Neuronal stem cell (in vitro differentiated cells): ENCODE measurements around the gene SLC13A2.
"Not testable (repeated sequence)": the region's sequence is repeated elsewhere in the genome, so short reads cannot be mapped to it uniquely, and the experiment has no call there.

Experiments used
- DNase-seq: peaks from one replicate; pipeline ENCODE4 v3.0.0-alpha.2; 2013; ENCODE audit warnings: low spot score
- H2AFZ ChIP-seq: one replicate; pipeline ENCODE4 v1.6.1; 2013; ENCODE audit warnings: mild to moderate bottlenecking, low read length, inconsistent platforms
- H2AK5ac ChIP-seq: 2 replicates; pipeline ENCODE4 v1.6.1; 2013; ENCODE audit warnings: low read depth, mild to moderate bottlenecking, inconsistent platforms, low read length, moderate library complexity, mixed read lengths
- H2BK120ac ChIP-seq: 2 replicates; pipeline ENCODE4 v1.6.1; 2013; ENCODE audit warnings: low read depth, mild to moderate bottlenecking, inconsistent platforms, low read length, moderate library complexity, mixed read lengths
- H2BK12ac ChIP-seq: one replicate; pipeline ENCODE4 v1.6.1; 2013; ENCODE audit warnings: low read length, inconsistent platforms
- H2BK15ac ChIP-seq: 2 replicates; pipeline ENCODE4 v1.6.1; 2013; ENCODE audit warnings: mild to moderate bottlenecking, low read length, inconsistent platforms, mixed read lengths
- H2BK5ac ChIP-seq: one replicate; pipeline ENCODE4 v1.6.1; 2013; ENCODE audit warnings: inconsistent platforms, mild to moderate bottlenecking, low read length, moderate library complexity
- H3K14ac ChIP-seq: one replicate; pipeline ENCODE4 v1.6.1; 2013; ENCODE audit warnings: low read length, inconsistent platforms
- H3K18ac ChIP-seq: 2 replicates; pipeline ENCODE4 v1.6.1; 2013; ENCODE audit warnings: low read length, inconsistent platforms
- H3K23ac ChIP-seq: 2 replicates; pipeline ENCODE4 v1.6.1; 2013; ENCODE audit warnings: low read depth, mild to moderate bottlenecking, mixed read lengths, low read length, inconsistent platforms; ENCODE audit not compliant: poor library complexity
- H3K27ac ChIP-seq: replicated peaks from 3 replicates; pipeline ENCODE4 v1.5.1; 2013; ENCODE audit warnings: low read length, inconsistent platforms
- H3K27me3 ChIP-seq, 3 experiments: 2 replicates each; pipeline ENCODE4 v1.6.1; 2013; ENCODE audit warnings: low read length in 3 of 3, mild to moderate bottlenecking in 2 of 3, inconsistent platforms in 1 of 3, low read depth in 1 of 3, mixed read lengths in 1 of 3, moderate library complexity in 1 of 3; ENCODE audit not compliant: control insufficient read depth in 3 of 3, insufficient read depth in 3 of 3
- H3K36me3 ChIP-seq, 2 donors: replicated peaks in 1 of 2; 2 replicates each; pipeline ENCODE4 v1.6.1; 2013; ENCODE audit warnings: low read length in 2 of 2; ENCODE audit not compliant: control insufficient read depth in 2 of 2, insufficient read depth in 2 of 2
- H3K4ac ChIP-seq: 2 replicates; pipeline ENCODE4 v1.6.1; 2013; ENCODE audit warnings: inconsistent platforms, mild to moderate bottlenecking, low read length, moderate library complexity
- H3K4me1 ChIP-seq, 2 donors: 1 replicate in 1 of 2; 2 replicates in 1 of 2; pipeline ENCODE4 v1.6.1; 2013; ENCODE audit warnings: low read length in 2 of 2, low read depth in 1 of 2; ENCODE audit not compliant: control insufficient read depth in 2 of 2, insufficient read depth in 1 of 2
- H3K4me2 ChIP-seq: one replicate; pipeline ENCODE4 v1.6.1; 2013; ENCODE audit warnings: mild to moderate bottlenecking, low read length, inconsistent platforms; ENCODE audit not compliant: insufficient read depth, poor library complexity, severe bottlenecking
- H3K4me3 ChIP-seq, 2 donors: 2 replicates each; pipeline ENCODE4 v1.5.1; 2013; ENCODE audit warnings: low read length in 2 of 2, mild to moderate bottlenecking in 2 of 2, inconsistent platforms in 1 of 2, moderate library complexity in 1 of 2
- H3K79me1 ChIP-seq: one replicate; pipeline ENCODE4 v1.6.1; 2013; ENCODE audit warnings: low read depth, mild to moderate bottlenecking, inconsistent platforms, low read length, moderate library complexity
- H3K9ac ChIP-seq: one replicate; pipeline ENCODE4 v1.6.1; 2013; ENCODE audit warnings: mild to moderate bottlenecking, low read depth, low read length, inconsistent platforms; ENCODE audit not compliant: poor library complexity
- H3K9me3 ChIP-seq, 2 donors: replicated peaks in 1 of 2; 2 replicates each; pipeline versions ENCODE3 to v1.6.1; 2013; ENCODE audit warnings: low read length in 2 of 2, mild to moderate bottlenecking in 2 of 2, inconsistent platforms in 1 of 2, low read depth in 1 of 2, mixed read lengths in 1 of 2, moderate library complexity in 1 of 2; ENCODE audit not compliant: control insufficient read depth in 2 of 2, insufficient read depth in 1 of 2
- H4K8ac ChIP-seq: one replicate; pipeline ENCODE4 v1.6.1; 2013; ENCODE audit warnings: low read depth, mild to moderate bottlenecking, inconsistent platforms, low read length, moderate library complexity
- H4K91ac ChIP-seq: one replicate; pipeline ENCODE4 v1.6.1; 2013; ENCODE audit warnings: low read length, low read depth, mild to moderate bottlenecking, inconsistent platforms; ENCODE audit not compliant: poor library complexity
- WGBS, 2 donors: extraction: QIAGEN DNeasy Blood & Tissue Kit; methylation state at CpG; one replicate each; pipeline ENCODE4 v1.1.7; 2013; ENCODE audit warnings: missing lambda C conversion rate in 2 of 2, mixed read lengths in 1 of 2; ENCODE audit not compliant: insufficient read length in 2 of 2, insufficient replicate concordance in 1 of 2; ENCODE audit errors: extremely low coverage in 2 of 2; 5-methylcytosine and 5-hydroxymethylcytosine counted together

SLC13A2 gene

GRCh38 chr17:28458881-28459280, 14.6 kb upstream of the SLC13A2 start:
- H3K27me3 ChIP-seq, H2AFZ ChIP-seq, H3K4me3 ChIP-seq, H3K27ac ChIP-seq, H3K4me2 ChIP-seq, H3K4ac ChIP-seq, H2AK5ac ChIP-seq, H3K36me3 ChIP-seq, H3K23ac ChIP-seq, H4K8ac ChIP-seq, H3K79me1 ChIP-seq, H2BK5ac ChIP-seq, H4K91ac ChIP-seq, H3K9ac ChIP-seq, DNase-seq, H2BK15ac ChIP-seq, H2BK120ac ChIP-seq, H3K14ac ChIP-seq, H3K4me1 ChIP-seq, H3K9me3 ChIP-seq, H3K18ac ChIP-seq, H2BK12ac ChIP-seq: not testable (repeated sequence)
- no CpG with 5 or more reads among the region's 32 CpGs for WGBS, 2 donors

- H3K79me1 ChIP-seq, result no peaks in the 10 kb centered on the region
- H3K14ac ChIP-seq, result no peak overlapping the region
- no peak overlapping the region for H3K9ac ChIP-seq
- H3K4me1 ChIP-seq, result no peaks in the 10 kb centered on the region
- no peak overlapping the region for H3K23ac ChIP-seq
- H2BK15ac ChIP-seq, result no peak overlapping the region
- no peak overlapping the region for H3K18ac ChIP-seq
- no peak overlapping the region for H2BK5ac ChIP-seq
- peaks cover 0 to 3% (median 0%) of the 10 kb centered on the region in 3 experiments for H3K27me3 ChIP-seq
- H3K4me3 ChIP-seq, result no peak overlapping the region
- H2AK5ac ChIP-seq, result no peak overlapping the region
- H3K9me3 ChIP-seq, result no peaks in the 10 kb centered on the region
- H3K4ac ChIP-seq, result no peak overlapping the region
- H3K4me2 ChIP-seq, result no peak overlapping the region
- H4K91ac ChIP-seq, result no peak overlapping the region
- WGBS, 2 donors, result no CpG with 5 or more reads among the region's 10 CpGs
- no peak overlapping the region for H2BK12ac ChIP-seq
- H3K36me3 ChIP-seq, result no peaks in the 10 kb centered on the region
- no peak overlapping the region for H4K8ac ChIP-seq
- H2AFZ ChIP-seq, result no peak overlapping the region
- H2BK120ac ChIP-seq, result no peak overlapping the region
- DNase-seq, result no peak
- H3K27ac ChIP-seq, result no peak overlapping the region
These were observed 12.5 kb upstream of the SLC13A2 start for GRCh38 chr17:28460901-28461300.

- no peak for DNase-seq
- Histone ChIP-seq H4K91ac (no peak overlapping the region), H3K36me3 (no peaks in the 10 kb centered on the region), H2BK12ac (no peak overlapping the region), H2BK120ac (no peak overlapping the region), H3K9me3 (no peaks in the 10 kb centered on the region), H3K4me2 (no peak overlapping the region), H2BK5ac (peak overlapping the region; percentile 57), H3K27ac (no peak overlapping the region), H2AFZ (no peak overlapping the region), H3K4me3 (no peak overlapping the region), H3K79me1 (no peaks in the 10 kb centered on the region), H2AK5ac (no peak overlapping the region), H3K4me1 (peaks cover 0 to 3% of the 10 kb centered on the region in 2 donors), H3K23ac (peak overlapping the region; percentile 11), H3K27me3 (peaks cover 0 to 19% (median 0%) of the 10 kb centered on the region in 3 experiments), H3K14ac (no peak overlapping the region), H2BK15ac (no peak overlapping the region), H3K9ac (no peak overlapping the region), H4K8ac (no peak overlapping the region), H3K18ac (peak overlapping the region; percentile 52), H3K4ac (no peak overlapping the region)
- WGBS, 2 donors, result no CpG with 5 or more reads among the region's 9 CpGs
These were observed 7.4 kb upstream of the SLC13A2 start for GRCh38 chr17:28466001-28466400.

- H3K36me3 ChIP-seq, result no peaks in the 10 kb centered on the region
- peaks cover 0 to 19% (median 0%) of the 10 kb centered on the region in 3 experiments for H3K27me3 ChIP-seq
- no peaks in the 10 kb centered on the region for H3K79me1 ChIP-seq
- no peak overlapping the region for H3K14ac ChIP-seq
- no peak overlapping the region for H3K4me2 ChIP-seq
- H4K91ac ChIP-seq, result no peak overlapping the region
- H2BK5ac ChIP-seq, result no peak overlapping the region
- no peak overlapping the region for H4K8ac ChIP-seq
- no peak overlapping the region for H2BK120ac ChIP-seq
- H3K4ac ChIP-seq, result no peak overlapping the region
- no peak overlapping the region for H2AK5ac ChIP-seq
- peaks cover 0 to 3% of the 10 kb centered on the region in 2 donors for H3K4me1 ChIP-seq
- H2BK15ac ChIP-seq, result no peak overlapping the region
- WGBS, 2 donors, result no CpG with 5 or more reads among the region's 5 CpGs
- no peak overlapping the region for H3K23ac ChIP-seq
- H3K27ac ChIP-seq, result no peak overlapping the region
- no peak overlapping the region for H2AFZ ChIP-seq
- no peak overlapping the region for H3K18ac ChIP-seq
- H3K9me3 ChIP-seq, result no peaks in the 10 kb centered on the region
- H3K9ac ChIP-seq, result no peak overlapping the region
- no peak overlapping the region for H3K4me3 ChIP-seq
- DNase-seq, result no peak
- H2BK12ac ChIP-seq, result no peak overlapping the region
These were observed 6.9 kb upstream of the SLC13A2 start for GRCh38 chr17:28466521-28467048.
